Skeletal muscle tissue (tissue), 4 donors: ENCODE measurements around the gene GFOD1. TPM values are rescaled to one million over a fixed set of nuclear protein-coding genes. Genes with fewer than 3 reads are reported as not detected.
"Not testable (repeated sequence)": the region's sequence is repeated elsewhere in the genome, so short reads cannot be mapped to it uniquely, and the experiment has no call there.

Source experiments
- H3K27ac ChIP-seq: one replicate; pipeline ENCODE4 v1.7.0; 2013; ENCODE audit warnings: mild to moderate bottlenecking, low read depth, low read length, inconsistent platforms
- H3K27me3 ChIP-seq, 3 donors: one replicate each; pipeline ENCODE4 v1.7.0; 2013; ENCODE audit warnings: low read length in 3 of 3; ENCODE audit not compliant: control insufficient read depth in 3 of 3, insufficient read depth in 3 of 3
- H3K36me3 ChIP-seq, 3 donors: one replicate each; pipeline ENCODE4 v1.7.0; 2013; ENCODE audit warnings: low read length in 3 of 3; ENCODE audit not compliant: control insufficient read depth in 3 of 3, insufficient read depth in 3 of 3
- H3K4me1 ChIP-seq, 3 donors: one replicate each; pipeline ENCODE4 v1.7.0; 2013; ENCODE audit warnings: low read length in 3 of 3, mild to moderate bottlenecking in 3 of 3; ENCODE audit not compliant: control insufficient read depth in 3 of 3, insufficient read depth in 3 of 3
- H3K4me3 ChIP-seq, 3 donors: one replicate each; pipeline ENCODE4 v1.7.0; 2013; ENCODE audit warnings: low read length in 3 of 3
- H3K9ac ChIP-seq, 3 donors: one replicate each; pipeline ENCODE4 v1.7.0; 2013; ENCODE audit warnings: low read length in 3 of 3, mild to moderate bottlenecking in 3 of 3, moderate library complexity in 2 of 3, low read depth in 1 of 3
- H3K9me3 ChIP-seq, 3 donors: one replicate each; pipeline ENCODE4 v1.7.0; 2013; ENCODE audit warnings: low read length in 3 of 3; ENCODE audit not compliant: control insufficient read depth in 3 of 3
- total RNA-seq: library from RNA; depleted of rRNA; stranded (reverse); fragments of >200 nt; gene quantifications from one replicate; pipeline ENCODE4 v1.2.3, GENCODE V29; 2014
- donor health status: Osteomylitis.

The GFOD1 gene
- total RNA-seq, 1 donor from 2014 or later = 6.3 TPM

DNA sequence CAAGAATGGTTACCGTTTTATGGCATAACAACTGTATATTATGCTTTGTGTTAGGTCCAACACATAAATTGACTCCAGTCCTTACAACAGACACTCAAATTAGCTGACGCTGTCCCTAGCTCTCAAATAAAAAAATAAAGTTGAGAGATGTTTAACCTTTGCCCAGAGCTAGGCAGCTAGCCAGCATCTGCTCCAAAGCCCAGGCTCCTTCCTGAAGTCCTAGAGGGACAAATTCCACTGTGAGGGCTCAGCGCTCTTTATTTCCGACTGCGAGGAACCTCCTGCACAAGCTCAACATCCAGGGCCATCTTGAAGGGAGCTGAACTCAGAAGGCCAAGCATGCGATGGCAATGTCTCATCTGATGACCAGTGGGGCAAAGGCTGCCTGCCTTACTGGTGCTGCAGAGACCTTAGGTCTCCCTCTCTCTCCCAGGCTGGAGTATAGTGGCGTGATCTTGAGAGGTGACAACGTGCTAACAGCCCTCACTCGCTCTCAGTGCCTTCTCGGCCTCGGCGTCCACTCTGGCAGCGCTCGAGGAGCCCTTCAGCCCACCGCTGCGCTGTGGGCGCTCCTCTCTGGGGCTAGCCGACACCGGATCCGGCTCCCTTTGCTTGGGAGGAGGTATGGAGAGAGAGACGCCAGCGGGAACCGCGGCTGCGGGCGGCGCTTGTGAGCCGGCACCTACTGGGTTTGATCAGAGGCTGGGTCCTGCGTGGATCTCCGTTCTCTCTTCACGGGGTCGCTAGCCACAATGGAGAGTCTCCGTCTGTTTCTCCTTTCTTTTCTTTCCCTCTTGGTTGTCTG, 24.7 kb upstream of the GFOD1 start:
- no peak overlapping the region for H3K27ac ChIP-seq

DNA sequence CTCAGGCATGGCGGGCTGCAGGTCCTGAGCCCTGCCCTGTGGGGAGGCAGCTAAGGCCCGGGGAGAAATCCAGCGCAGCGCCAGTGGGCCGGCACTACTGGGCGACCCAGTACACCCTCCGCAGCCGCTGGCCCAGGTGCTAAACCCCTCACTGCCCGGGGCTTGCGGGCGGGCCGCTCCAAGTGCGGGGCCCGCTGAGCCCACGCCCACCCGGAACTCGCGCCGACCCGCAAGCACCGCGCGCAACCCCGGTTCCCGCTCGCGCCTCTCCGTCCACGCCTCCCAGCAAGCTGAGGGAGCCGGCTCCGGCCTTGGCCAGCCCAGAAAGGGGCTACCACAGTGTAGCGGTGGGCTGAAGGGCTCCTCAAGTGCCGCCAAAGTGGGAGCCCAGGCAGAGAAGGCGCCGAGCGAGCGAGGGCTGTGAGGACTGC, 23.8 kb upstream of the GFOD1 start:
- not testable (repeated sequence) for H3K27ac ChIP-seq, H3K36me3 ChIP-seq, H3K4me3 ChIP-seq, H3K4me1 ChIP-seq, H3K27me3 ChIP-seq, H3K9me3 ChIP-seq, H3K9ac ChIP-seq

More for the DNA sequence above, 24.7 kb upstream of the GFOD1 start:
- peaks cover 0 to 4% (median 3%) of the 10 kb centered on the region in 3 donors for H3K4me1 ChIP-seq
- H3K9ac ChIP-seq = no peak overlapping the region
- H3K9me3 ChIP-seq = no peaks in the 10 kb centered on the region
- no peaks in the 10 kb centered on the region for H3K36me3 ChIP-seq
- no peak overlapping the region for H3K4me3 ChIP-seq
- no peaks in the 10 kb centered on the region for H3K27me3 ChIP-seq

- H3K4me1 ChIP-seq, H3K27ac ChIP-seq, H3K36me3 ChIP-seq, H3K9ac ChIP-seq, H3K27me3 ChIP-seq, H3K4me3 ChIP-seq, H3K9me3 ChIP-seq: not testable (repeated sequence)
Measured at GRCh38 chr6:13510433-13510832, 23.0 kb upstream of the GFOD1 start.

GRCh38 chr6:13508711-13509705, 21.6 kb upstream of the GFOD1 start:
- Histone ChIP-seq H3K9ac (no peak overlapping the region), H3K9me3 (no peaks in the 10 kb centered on the region), H3K4me3 (no peak overlapping the region), H3K27me3 (no peaks in the 10 kb centered on the region), H3K36me3 (no peaks in the 10 kb centered on the region), H3K4me1 (peaks cover 0 to 4% (median 3%) of the 10 kb centered on the region in 3 donors), H3K27ac (no peak overlapping the region)

- Histone ChIP-seq H3K9ac (no peak overlapping the region), H3K36me3 (no peaks in the 10 kb centered on the region), H3K9me3 (no peaks in the 10 kb centered on the region), H3K4me1 (peaks cover 0 to 4% (median 3%) of the 10 kb centered on the region in 3 donors), H3K27me3 (no peaks in the 10 kb centered on the region), H3K27ac (no peak overlapping the region), H3K4me3 (no peak overlapping the region)
Measured at GRCh38 chr6:13507306-13507860, 20.0 kb upstream of the GFOD1 start.

GRCh38 chr6:13505345-13505734, 17.9 kb upstream of the GFOD1 start:
- Histone ChIP-seq H3K27me3 (no peaks in the 10 kb centered on the region), H3K4me3 (no peak overlapping the region), H3K9ac (no peak overlapping the region), H3K36me3 (no peaks in the 10 kb centered on the region), H3K4me1 (peaks cover 0 to 4% (median 0%) of the 10 kb centered on the region in 3 donors), H3K9me3 (no peaks in the 10 kb centered on the region), H3K27ac (no peak overlapping the region)

- Histone ChIP-seq H3K27me3 (no peaks in the 10 kb centered on the region), H3K9me3 (no peaks in the 10 kb centered on the region), H3K9ac (no peak overlapping the region), H3K4me1 (peaks cover 0 to 4% (median 0%) of the 10 kb centered on the region in 3 donors), H3K27ac (no peak overlapping the region), H3K4me3 (no peak overlapping the region), H3K36me3 (no peaks in the 10 kb centered on the region)
Measured at GRCh38 chr6:13504611-13505344, 17.4 kb upstream of the GFOD1 start.

DNA sequence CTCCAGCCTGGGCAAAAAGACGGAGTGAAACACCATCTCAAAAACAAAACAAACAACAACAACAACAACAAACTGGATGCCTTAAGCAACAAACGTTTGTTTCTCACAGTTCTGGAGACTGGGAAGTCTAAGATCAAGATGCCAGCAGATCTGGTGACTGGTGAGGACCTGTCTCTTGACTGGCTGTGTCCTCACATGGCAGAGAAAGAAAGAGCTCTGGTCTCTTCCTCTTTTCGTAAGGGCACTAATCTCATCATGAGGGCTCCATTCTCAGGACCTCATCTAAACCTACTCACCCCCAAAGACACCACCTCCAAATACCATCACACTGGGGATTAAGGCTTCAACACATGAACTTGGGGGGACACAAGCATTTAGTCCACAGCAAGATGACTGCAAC, 13.5 kb upstream of the GFOD1 start:
- Histone ChIP-seq H3K4me3 (no peak overlapping the region), H3K36me3 (no peaks in the 10 kb centered on the region), H3K9me3 (no peaks in the 10 kb centered on the region), H3K9ac (no peak overlapping the region), H3K27me3 (no peaks in the 10 kb centered on the region), H3K27ac (no peak overlapping the region), H3K4me1 (peaks cover 0 to 2% (median 0%) of the 10 kb centered on the region in 3 donors)

DNA sequence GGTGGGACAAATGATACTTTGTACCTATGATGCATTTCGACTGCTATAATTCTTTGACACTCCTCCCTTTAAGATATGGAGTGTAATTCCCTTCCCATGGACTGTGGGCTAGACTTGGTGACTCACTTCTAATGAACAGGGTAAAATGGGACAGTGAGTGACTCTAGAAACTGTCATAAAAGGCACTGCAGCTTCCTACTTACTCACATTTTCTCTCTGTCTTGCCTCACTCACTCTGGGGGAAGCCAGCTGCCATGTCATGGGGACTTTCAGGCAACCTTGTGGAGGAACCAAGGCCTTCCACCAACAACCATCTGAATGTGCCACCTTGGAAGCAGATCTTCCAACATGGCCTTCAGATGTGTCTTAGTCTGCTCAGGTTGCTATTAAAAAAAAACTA, 12.9 kb upstream of the GFOD1 start:
- Histone ChIP-seq H3K27ac (no peak overlapping the region), H3K4me3 (no peak overlapping the region), H3K9me3 (no peaks in the 10 kb centered on the region), H3K9ac (no peak overlapping the region), H3K4me1 (peaks cover 2 to 6% (median 6%) of the 10 kb centered on the region in 3 donors), H3K36me3 (no peaks in the 10 kb centered on the region), H3K27me3 (no peaks in the 10 kb centered on the region)
